Stimulated activated CD8-positive, alpha-beta memory T cell treated with anti-CD3 and anti-CD28 coated beads, Interleukin-7, amount 100 ng/mL, for 24 hours (primary cell): Measurements from ENCODE around the gene CEP112.

Experiments used
- DNase-seq: peaks from one replicate; pipeline ENCODE4 v3.0.0-alpha.2; 2020; ENCODE audit warnings: low read depth

The CEP112 gene

DNA sequence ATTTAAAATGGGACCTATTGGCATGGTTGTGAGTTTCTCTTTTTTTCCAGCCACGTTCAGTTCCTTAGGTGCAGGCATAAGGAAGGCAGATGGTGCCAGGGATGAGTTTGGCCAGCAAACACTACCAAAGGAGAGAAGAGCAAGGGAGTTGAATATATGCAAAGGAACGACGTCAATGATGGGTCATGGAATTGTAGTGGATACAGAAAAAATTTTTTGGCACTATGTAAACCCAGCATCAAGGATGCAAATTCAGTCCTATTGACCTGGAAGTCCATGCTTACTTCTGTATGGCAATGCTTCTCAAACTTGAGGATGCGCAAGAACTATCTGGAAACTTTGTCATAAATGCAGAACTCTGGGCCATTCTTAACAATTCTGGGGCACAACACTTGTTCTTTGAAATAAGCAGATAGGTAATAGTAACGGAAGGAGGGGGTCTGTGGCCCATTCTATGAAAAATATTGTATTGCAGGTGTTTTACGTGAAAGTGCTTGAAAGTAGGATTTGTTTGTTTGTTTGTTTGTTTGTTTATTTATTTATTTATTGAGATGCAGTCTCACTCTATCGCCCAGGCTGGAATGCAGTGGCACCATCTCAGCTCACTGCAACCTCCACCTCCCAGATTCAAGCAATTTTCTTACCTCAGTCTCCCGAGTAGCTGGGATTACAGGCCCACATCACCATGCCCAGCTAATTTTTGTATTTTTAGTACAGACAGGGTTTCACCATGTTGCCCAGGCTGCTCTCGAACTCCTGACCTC lies 19.3 kb upstream of the CEP112 start:
- no peak for DNase-seq

DNA sequence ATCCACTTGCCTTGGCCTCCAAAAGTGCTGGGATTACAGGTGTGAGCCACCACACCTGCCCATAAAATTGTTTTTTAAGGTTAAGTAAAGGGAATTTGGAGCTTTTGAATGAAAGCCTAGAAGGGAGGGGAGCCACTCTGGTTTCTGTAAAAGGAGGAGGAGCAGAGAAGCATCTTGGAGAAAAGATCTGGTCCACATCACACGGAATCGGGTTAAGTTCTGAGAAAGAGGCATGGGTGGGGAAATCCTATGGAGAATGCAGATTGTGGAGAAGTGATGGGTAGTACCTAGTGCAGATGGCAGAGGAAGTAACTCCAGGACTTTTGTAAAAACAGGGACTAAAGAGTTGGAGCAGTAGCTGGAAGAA lies 18.3 kb upstream of the CEP112 start:
- no peak for DNase-seq

DNA sequence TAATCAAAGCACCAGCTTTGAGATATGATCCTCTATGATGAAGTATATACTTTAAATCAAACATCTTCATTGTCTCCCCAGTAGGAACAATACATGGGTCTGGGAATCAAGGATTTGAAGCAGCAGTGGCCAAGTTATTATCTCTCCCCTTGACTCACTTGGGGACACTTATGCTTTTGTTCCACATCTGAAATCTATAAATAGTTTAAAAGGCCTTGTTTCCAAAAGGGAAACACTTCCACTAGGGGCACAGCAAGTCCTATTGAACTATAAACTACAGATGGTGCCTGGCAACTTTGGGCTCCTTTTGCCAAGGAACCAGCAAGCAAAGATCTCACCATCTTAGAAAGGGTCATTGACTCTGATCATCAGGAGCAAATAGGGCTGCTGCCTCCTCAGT lies 16.0 kb upstream of the CEP112 start:
- DNase-seq: no peak

DNA sequence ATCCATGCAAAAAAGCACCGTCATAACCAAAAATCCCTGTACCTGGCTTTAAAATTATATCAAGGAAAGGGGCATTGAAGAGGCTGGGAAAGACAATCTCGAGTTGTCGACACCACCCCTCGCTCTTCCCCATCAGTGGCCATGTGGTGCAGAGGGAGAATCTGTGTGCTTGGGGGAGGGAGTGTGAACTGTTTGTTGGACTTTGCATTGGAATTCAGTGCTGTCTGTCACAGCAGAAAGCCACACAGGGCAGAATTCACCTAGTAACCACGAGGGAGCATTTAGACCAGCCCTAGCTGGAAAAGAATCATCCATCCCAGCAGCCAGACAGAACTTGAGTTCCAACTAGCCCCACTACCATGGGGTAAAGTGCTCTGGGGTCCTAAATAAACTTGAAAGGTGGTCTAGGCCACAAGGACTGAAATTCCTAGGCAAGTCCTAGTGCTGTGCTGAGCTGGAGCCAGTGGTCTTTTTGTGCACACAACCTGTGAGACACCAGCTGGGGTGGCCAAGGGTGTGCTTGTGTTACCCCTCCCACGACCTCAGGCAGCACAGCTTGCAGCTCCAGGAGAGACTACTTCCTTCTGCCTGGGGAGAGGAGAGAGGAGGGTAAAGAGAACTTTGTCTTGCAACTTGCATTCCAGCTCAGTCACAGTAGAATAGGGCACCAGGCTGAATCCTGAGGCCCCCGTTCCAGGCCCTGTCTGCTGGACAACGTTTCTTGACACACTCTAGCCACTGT lies 11.5 kb upstream of the CEP112 start:
- no peak for DNase-seq

DNA sequence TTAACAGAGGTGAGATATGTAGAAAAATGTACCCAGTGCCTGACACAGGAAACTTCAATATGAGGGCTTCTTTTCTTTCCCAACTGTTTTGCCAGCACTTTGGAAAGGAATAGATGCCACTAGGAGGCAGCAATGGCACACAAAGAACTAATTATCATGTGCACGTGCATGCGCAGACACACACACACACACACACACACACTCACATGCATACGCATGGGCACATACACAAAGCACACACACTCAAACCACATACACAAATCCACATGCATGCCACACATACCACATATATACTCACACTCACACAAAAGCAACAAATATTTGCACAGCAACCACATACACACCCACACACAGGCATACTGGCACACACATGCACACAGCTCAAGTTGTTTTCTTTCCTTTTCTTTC lies 8.8 kb upstream of the CEP112 start:
- no peak for DNase-seq

DNA sequence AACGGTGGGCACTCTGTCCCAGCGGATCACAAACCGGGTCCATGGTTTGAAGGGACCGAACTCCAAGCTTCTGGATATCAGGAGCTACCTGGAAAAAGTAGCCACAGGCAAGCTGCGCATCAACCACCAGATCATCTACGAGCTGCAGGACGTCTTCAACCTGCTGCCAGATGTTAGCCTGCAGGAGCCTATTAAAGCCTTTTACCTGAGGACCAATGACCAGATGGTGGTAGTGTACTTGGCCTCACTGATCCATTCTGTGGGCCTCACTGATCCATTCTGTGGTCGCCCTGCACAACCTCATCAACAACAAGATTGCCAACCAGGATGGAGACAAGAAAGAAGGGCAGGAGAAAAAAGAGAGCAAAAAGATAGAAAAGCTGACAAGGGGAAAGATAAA lies 6.3 kb upstream of the CEP112 start:
- DNase-seq: no peak

DNA sequence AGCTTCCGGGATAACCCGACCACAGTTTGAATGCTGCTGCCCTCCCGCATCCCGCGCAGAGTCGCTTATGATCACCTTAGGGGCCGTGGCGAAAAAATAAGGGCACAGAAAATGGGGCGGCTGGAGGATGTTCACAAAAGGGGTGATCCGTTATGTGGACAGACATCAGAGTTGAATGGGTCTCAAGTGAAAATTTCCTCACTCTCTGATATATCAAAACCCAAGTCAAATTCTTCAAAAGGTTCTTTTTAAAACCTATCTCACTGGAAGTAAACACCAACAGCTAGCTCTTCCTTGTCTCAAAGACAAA lies 400 bp upstream of the CEP112 start:
- no peak for DNase-seq

DNA sequence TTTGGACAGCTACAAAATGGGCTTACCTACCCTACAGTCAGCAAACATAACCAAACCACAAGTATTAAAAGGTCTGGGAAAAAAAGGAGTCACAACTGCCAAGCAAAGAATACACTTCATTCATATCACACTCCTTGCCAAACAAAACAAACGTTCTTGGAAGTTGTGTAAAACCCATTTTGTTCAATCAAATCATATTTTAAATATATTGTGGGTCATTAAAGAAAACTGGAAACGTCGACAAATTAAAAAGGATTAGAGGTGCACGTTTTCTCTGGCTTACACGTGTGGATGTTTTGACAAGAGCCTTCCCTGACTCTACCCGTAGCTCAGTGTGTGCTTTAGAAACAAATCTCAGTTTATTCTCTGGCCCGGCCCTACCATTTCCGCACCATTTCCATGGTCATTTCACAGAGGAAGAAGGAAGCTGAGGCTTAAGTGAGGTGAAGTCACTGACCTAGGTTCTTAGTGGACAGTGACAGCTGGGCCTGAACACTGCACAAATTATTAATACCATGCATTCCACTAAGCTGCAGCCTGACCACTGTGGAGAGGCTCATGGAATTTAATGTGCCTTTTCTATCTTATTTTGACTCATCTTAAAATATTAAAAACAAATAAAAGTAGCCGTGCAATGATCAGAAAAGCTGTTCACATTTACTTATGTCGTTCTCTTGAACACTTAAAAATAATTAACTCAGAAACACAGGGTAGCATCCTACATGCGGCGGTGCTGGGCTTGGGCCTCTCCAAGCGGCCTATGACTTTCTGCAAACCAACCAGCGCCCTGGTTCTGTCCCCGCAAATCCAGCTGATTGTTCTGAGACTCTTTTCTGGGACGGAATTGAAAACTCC lies 968 bp downstream of the CEP112 start:
- no peak for DNase-seq

DNA sequence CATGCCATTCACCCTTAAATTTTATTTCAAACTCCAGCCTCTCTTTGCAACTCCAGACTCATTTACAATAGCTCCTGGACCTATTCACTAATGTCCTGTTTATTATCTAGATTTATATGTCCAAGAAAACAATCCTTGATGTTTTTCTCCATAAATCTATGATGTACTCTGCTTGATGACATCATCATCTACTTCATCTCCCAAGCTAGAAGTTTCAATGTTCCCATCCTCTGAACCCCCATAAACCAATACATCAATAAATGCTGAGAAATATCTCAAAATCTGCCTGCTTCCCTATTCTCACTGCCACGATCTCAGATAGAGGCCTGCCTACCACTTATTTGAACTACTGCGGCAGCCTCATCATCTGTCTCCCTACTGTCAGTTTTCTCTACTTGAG lies 4.2 kb downstream of the CEP112 start:
- no peak for DNase-seq

DNA sequence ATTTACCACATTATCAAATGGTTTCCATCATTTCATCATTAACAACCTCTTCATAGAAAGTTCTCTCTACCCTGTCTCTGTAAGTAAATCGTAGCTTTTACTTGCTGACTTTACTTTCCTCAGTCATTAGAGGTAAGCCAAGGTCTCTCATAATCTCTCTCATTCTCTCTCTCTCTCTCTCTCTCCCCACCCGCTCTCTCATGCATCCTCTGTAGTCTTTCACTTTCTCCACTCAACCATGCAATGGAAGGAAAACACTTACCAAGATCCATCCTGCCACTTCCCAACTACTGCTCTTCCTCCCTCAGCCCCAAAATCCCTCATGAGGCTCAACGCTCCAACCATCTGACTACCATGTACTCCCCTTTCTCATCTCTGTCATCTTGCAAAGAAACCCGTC lies 6.1 kb downstream of the CEP112 start:
- DNase-seq: no peak

DNA sequence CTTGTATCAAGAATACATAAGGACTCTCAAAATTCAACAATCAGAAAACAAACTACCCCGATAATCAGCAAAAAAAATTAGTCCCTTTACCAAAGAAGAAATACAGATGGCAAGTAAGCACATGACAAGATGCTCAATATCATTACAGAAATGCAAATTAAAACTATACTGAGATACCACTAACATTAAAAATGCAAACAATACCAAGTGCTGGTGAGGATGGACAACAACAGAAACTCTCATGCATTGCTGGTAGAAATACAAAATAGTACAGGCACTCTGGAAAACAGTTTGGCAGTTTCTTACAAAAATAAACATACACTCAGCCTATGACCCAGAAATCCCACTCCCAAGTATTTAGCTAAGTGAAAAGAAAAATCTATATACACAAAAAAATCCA lies 7.5 kb downstream of the CEP112 start:
- no peak for DNase-seq

DNA sequence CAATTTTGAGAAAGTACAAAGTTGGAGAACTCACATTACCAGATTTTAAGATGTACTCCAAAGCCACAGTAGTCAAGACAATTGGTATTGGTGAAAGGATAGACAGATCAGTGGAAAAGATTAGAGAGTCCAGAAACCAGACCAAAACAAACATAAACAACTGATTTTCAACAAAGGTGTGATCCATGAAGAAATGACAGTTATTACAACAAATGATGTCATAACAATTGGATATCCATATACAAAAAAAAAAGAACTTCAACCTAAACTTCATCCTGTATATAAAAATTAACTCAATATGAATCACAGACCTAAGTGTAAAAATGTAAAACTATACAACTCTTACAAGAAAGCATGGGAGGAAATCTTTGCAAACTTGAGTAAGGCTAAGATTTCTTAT lies 8.4 kb downstream of the CEP112 start:
- DNase-seq: no peak

DNA sequence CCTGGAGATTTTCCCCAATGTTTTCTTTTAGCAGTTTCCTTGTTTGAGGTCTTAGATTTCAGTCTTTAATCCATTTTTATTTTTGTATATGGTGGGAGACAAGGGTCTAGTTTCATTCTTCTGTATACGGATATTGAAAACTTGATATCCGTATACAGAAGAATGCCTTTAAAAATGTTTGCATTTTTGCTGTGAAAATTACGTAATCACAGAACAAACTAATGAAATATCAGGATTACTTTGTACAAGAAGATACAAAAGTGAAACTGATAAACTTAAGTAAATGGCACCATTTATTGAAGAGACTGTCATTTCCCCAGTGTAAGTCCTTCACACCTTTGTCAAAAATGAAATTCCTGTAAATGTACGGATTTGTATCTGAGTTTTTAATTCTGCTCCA lies 13.3 kb downstream of the CEP112 start:
- no peak for DNase-seq

DNA sequence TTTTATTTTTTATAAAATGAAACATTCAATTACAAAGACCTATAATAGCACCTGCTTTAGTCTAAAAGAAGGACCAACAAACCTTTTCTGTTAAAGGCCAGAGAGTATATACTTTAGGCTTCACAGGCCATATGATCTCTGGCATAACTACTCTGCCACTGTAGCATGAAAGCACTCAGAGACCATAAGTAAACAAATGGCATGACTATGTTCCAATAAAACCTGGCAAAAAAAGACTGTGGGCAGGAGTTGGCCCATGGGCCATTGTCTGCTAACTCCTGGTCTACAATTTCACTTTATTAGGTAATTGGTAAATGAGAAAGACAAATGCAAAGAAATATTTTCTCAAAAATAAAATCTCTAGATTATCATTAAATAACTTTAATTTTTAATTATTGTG lies 14.9 kb downstream of the CEP112 start:
- DNase-seq: no peak

DNA sequence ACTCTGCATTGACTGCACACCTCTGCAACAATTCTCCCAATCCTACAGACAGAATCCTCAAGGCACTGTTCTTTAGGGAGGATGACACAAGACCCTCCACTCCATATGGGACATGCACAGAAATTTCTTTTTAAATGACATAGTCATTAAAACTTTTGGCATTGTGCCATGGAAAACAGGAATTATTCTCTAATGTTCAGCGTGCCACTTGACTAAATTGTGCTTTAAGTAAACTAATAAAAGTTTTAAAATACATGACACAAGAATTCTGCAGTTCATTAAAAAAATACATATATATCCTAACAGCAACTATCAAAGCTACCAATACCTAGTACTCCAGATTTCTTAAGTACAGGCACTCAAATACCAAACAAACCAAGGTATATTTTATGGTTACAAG lies 16.0 kb downstream of the CEP112 start:
- DNase-seq: no peak

DNA sequence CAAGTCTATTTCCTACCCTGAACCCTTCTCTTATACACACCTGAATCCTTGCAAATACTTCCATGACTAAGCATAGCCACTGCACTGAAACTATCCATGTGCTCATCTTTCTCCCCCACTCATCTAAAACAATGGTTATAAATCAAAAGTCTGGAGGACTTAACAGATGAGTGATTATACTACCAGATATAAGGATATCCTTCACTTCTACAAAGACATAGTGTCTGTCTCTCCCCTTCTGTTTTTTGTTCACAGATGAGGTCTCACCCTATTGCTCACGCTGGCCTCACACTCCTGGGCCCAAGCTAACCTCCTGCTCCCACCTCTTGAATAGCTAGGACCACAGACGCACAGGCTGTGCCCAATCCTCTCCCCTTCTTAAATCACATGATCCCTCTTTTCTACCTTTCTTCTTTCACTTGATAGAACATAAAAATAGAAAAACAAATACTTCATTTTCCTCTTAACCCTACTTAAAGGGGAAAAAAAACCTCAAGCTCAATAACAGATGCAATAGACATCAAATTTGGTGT lies 19.2 kb downstream of the CEP112 start:
- DNase-seq: no peak

DNA sequence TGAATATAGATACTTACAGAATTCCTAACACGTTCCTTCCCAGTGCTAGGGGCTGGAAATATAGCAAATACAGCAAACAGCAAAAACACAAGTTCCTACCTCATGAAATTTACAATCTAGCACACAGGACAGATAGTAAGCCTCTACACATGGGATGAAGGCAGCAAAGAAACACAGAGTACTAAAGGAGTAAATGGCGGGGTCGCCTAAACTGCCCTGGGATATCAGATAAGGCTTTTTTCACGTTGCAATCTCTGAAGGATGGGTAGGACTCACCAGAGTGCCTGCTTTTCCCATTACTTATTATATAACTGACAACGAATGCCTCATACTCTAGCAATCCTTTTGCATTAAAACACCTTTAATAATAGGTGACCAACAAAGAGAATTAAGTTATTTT lies 19.8 kb downstream of the CEP112 start:
- DNase-seq: no peak

DNA sequence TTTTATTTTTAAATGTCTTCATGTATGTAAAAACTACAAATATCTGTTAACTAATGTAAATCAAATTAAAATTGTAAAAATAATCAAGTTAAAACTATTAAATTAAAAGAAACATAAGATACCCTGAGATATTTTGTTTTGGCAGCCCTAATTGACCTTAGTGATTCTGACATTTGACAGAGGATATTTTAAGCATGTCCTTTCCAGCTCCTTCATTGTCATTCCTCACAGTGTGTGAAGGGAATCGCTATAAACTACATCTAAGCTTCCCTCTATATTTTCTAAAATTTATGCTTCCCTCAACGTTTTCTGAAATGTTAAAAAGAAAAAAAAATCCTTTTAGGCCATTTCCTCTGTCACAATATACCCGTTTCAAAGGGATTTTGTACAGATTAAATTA lies 20.2 kb downstream of the CEP112 start:
- no peak for DNase-seq

DNA sequence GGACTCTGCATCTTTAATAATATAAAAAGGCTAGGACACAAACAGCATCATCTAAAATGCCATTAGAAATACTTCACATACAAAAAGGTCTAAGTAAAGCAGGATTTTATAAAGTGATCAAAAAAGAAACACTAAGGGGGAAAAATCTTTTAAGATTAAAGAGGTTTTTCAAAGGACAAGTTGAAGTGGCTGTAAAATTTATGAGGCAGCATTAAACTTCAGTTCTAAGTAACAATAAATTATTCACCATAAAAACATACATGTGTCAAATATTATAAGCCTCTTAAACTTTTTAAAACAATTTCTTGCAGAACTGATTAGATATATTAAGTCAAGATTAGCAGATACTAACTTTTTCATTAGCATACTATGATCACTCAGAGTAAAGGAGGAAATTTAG lies 20.8 kb downstream of the CEP112 start:
- no peak for DNase-seq

DNA sequence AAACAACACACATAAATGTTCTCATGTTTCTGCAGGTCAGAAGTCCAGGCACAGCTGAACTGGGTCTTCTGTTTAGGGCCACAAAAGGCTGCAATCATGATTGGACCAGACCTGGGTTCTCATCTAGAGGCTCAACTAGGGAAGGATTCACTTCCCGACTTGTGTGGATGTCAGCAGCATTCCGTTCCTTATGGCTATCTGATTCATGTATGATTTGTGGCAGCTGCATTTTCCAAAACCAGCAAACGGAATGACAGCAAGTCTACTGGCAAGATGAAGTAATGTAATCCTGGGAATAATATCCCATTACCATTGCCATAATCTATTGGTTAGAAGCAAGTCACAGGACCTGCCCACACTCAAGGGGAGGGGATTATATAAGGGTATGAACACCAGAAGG lies 22.1 kb downstream of the CEP112 start:
- no peak for DNase-seq

DNA sequence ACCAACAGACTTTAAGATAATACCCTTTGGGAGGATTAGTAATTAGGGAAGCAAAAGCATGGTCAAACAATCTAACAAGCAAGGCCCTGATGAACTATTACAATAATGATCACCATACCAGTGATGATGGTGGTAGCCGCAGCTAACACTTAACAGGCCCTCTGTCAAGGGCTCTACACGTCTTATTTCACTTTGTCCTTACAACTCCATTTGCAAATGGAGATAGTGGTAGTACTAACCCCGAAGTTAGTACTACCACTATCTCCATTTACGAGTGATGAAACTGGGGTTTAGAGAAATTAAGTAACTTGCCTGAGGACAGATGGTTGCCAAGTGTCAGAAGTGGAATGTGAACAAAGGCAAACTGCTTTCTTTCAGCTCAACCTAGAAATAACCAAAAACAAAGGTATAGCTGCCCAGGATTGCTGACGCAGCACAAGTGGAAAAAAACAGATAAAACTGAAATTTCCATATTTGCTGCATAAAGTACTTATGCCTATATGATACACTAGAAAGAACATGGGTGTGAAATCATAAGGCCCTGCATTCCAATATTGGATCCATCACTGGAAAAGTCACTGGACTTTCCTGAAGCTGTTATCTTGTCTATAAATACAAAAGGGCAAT lies 24.6 kb downstream of the CEP112 start:
- DNase-seq: no peak

DNA sequence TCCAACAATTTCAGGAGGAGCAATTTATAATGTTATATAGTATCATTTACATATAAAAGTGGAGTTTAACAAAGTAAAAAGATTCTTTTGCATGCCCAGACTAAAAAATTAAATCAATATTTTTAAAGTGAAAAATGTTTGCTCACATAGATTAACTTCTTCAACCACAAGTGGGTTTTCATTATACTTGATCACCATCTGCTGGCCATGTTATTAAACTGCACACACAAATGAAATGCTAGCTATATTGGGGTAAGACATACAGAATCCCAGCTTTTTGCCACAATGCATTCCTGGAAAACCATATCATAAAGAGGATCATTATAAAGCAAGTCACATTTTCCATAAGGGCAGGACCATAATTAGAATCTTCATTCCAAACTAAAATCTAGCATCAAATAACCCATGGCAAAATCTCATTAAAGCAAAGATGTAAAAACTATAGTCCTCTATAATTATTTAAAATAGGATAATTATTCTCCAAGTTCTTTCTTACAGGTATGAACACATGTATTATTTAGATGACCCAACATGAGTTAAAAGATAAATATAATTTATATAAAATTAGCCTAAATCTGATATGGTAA lies 26.3 kb downstream of the CEP112 start:
- no peak for DNase-seq
